IPS DF 19.7 (cell line): ENCODE results near the gene SEMA4F.
A peak's percentile ranks its signal among the peaks of the same experiment; 100 is the strongest.

Experiments
- DNase-seq: peaks from one replicate; pipeline ENCODE4 v3.0.0-alpha.2; 2013; ENCODE audit warnings: low read depth, low spot score

The SEMA4F gene

GRCh38 chr2:74668087-74668486 is 14.0 kb downstream of the SEMA4F start:
- DNase-seq, result no peak

- DNase-seq, result no peak
These were observed 16.2 kb downstream of the SEMA4F start for GRCh38 chr2:74670263-74670662.

GRCh38 chr2:74671479-74671878 is 17.4 kb downstream of the SEMA4F start:
- DNase-seq, result no peak

GRCh38 chr2:74673826-74674528 is 19.9 kb downstream of the SEMA4F start:
- no peak for DNase-seq

- no peak for DNase-seq
These were observed 21.0 kb downstream of the SEMA4F start for GRCh38 chr2:74675090-74675489.

- DNase-seq, result no peak
These were observed 22.3 kb downstream of the SEMA4F start for GRCh38 chr2:74676331-74676730.

- no peak for DNase-seq
These were observed 25.6 kb downstream of the SEMA4F start for GRCh38 chr2:74679615-74680014.

GRCh38 chr2:74682501-74682900 is 28.5 kb downstream of the SEMA4F start:
- DNase-seq, result no peak

GRCh38 chr2:74685408-74685807 is 31.4 kb downstream of the SEMA4F start:
- DNase-seq, result no peak

- DNase-seq, result no peak
These were observed 34.8 kb downstream of the SEMA4F start for GRCh38 chr2:74688881-74689280.

GRCh38 chr2:74689671-74690070 is 35.6 kb downstream of the SEMA4F start:
- no peak for DNase-seq

GRCh38 chr2:74690571-74690970 is 36.5 kb downstream of the SEMA4F start:
- peak; percentile 20 for DNase-seq

GRCh38 chr2:74691929-74692328 is 37.9 kb downstream of the SEMA4F start:
- no peak for DNase-seq

GRCh38 chr2:74693213-74693612 is 39.2 kb downstream of the SEMA4F start:
- DNase-seq, result no peak

GRCh38 chr2:74693668-74694067 is 39.6 kb downstream of the SEMA4F start:
- no peak for DNase-seq

- no peak for DNase-seq
These were observed 40.2 kb downstream of the SEMA4F start for GRCh38 chr2:74694281-74694680.

GRCh38 chr2:74695663-74696062 is 41.6 kb downstream of the SEMA4F start:
- no peak for DNase-seq

GRCh38 chr2:74696829-74697228 is 42.8 kb downstream of the SEMA4F start:
- DNase-seq, result no peak

- no peak for DNase-seq
These were observed 46.8 kb downstream of the SEMA4F start for GRCh38 chr2:74700643-74701372.

- DNase-seq, result no peak
These were observed 48.1 kb downstream of the SEMA4F start for GRCh38 chr2:74702001-74702715.

GRCh38 chr2:74703373-74703772 is 49.3 kb downstream of the SEMA4F start:
- DNase-seq, result no peak

GRCh38 chr2:74704216-74704615 is 50.2 kb downstream of the SEMA4F start:
- no peak for DNase-seq

GRCh38 chr2:74706741-74707140 is 52.7 kb downstream of the SEMA4F start:
- no peak for DNase-seq
